NB4 (cell line): ENCODE results near the gene DAP.

ENCODE experiments used
- POLR2A ChIP-seq: IDR thresholded peaks from 2 replicates; pipeline ENCODE4 v1.6.1; 2011; ENCODE audit warnings: mild to moderate bottlenecking; ENCODE audit not compliant: insufficient read length; ENCODE audit errors: extremely low read depth
- TF ChIP-seq, protein P1 (sequence below): IDR thresholded peaks from one replicate; pipeline ENCODE4 v1.5.1; 2012; ENCODE audit warnings: low read depth, low read length

DNA sequence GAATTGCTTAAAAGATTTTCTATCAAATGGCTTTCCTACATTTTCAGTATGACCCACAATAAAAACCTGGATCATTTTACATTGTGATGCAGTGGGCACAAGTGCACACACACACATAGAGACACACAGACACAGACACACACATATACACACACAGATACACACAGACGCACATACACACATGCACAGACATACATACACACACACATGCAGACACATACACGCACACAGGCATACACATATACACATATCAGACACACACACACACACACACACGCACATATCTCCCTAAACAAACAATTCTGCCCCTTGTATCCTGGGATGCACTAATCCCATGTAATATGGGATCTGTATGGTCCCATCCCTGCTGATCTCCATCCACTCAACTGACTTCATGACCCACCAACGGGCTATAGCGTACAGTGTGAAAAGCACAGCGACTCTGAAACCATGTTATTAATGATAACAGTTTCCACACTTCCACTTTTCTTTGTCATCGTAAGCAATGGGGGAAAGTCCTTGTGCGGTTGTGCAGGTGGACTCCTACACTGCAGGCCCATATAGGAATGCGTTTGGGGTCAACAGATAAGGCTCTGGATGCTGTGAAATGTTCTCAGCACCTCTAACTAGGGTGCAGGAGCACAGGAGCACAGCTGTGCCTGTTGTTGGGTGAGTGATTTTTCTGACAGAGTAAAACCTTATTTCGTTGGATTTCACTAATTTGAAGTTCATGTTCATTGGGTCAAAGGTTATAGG lies 52.7 kb downstream of the DAP start:
- TF ChIP-seq, protein P1, sequence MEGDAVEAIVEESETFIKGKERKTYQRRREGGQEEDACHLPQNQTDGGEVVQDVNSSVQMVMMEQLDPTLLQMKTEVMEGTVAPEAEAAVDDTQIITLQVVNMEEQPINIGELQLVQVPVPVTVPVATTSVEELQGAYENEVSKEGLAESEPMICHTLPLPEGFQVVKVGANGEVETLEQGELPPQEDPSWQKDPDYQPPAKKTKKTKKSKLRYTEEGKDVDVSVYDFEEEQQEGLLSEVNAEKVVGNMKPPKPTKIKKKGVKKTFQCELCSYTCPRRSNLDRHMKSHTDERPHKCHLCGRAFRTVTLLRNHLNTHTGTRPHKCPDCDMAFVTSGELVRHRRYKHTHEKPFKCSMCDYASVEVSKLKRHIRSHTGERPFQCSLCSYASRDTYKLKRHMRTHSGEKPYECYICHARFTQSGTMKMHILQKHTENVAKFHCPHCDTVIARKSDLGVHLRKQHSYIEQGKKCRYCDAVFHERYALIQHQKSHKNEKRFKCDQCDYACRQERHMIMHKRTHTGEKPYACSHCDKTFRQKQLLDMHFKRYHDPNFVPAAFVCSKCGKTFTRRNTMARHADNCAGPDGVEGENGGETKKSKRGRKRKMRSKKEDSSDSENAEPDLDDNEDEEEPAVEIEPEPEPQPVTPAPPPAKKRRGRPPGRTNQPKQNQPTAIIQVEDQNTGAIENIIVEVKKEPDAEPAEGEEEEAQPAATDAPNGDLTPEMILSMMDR, result no peak
- no peak for TF ChIP-seq POLR2A
